DMS79 treated with DMSO at 0.1 percent for 48 hours (cell line): ENCODE results near the gene BEX4.
"Not testable (repeated sequence)": the region's sequence is repeated elsewhere in the genome, so short reads cannot be mapped to it uniquely, and the experiment has no call there.

ENCODE experiments used
- DNase-seq: peaks from one replicate; lab custom pipeline; 2025; lab: John Stamatoyannopoulos, UW

Gene BEX4, protein sequence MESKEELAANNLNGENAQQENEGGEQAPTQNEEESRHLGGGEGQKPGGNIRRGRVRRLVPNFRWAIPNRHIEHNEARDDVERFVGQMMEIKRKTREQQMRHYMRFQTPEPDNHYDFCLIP

DNA sequence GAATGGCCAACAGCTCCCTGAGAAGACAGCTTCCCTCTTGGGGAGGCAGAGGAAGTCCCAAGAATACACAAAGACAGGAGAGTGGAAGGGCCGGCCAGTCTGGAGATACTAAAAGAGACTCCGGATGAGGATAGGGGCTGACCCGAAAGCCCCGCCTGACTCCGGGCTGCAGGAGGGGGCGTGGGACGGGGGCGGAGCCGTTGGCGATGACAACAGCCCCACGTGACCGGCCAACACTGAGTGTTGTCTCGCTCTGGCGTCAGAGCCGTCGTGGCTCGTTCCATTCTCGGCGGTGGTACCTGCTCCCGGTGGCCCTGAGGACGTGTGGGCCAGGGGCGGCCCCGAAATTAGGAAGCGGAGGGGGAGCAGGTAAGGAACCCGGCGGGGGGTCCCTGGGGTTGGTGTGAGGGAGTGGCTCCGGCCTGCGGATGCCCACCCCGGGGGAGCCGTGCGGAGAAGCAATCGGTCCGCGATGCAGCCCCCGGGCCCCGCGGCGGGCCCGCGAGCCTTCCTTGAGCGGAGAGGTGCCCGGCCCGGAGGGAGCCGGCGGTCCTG is at the start of gene BEX4:
BEX4 (plus strand) TSS at position 239 of the 555 bp plus-strand sequence. CDS start 1,046 bp downstream, outside the sequence.
- peak; percentile 79 for DNase-seq

DNA sequence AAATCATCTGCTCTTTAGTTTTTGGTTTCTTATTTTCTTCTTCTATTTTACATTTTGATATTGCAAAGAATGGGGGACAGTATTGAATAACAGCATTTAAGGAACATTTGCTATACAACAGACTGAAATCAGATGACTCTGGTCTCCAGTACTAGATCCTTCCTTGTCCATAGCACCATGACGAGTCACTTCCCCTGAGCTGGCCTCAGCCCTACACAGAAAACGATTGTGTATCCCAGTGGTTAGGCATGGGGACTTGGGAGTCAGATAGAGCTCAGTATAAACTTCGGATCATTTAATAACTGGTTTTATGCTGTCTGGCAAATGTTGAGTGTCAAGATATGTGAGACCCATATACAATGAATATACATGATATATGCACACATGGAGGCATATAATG is 44.7 kb upstream of the BEX4 start:
- DNase-seq, result no peak

DNA sequence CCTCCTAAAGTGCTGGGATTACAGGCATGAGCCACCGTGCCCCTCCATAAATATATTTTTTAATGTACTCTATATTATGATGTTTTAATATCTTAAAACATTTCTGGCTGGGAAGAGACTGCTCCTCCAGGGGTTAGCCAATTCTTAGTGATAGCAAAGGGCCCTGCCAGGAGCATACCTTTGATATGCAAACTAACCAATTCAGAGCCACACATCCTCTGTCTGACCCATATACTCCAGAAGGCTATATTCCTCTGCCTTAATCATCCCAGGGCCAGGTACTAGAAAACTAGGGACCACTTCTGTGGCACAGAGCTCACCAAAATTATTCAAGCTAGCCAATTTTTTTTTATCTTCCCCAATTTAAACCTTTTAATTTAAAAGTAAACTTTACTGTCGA is 43.6 kb upstream of the BEX4 start:
- no peak for DNase-seq

DNA sequence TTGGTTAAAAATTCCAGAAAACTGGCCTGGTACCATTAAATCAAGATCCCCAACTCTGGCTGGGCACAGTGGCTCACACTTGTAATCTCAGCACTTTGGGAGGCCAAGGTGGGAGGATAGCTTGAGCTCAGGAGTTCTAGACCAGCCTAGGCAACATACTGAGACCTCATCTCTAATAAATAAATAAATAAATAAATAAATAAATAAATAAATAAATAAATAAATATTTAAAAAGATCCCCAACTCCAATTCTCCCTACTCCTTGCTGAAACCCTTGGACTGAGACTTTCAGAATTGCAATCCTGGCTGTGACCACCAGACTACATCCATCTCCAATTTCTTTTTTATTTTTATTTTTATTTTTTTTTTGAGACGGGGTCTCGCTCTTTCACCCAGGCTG is 39.7 kb upstream of the BEX4 start:
- DNase-seq, result not testable (repeated sequence)

DNA sequence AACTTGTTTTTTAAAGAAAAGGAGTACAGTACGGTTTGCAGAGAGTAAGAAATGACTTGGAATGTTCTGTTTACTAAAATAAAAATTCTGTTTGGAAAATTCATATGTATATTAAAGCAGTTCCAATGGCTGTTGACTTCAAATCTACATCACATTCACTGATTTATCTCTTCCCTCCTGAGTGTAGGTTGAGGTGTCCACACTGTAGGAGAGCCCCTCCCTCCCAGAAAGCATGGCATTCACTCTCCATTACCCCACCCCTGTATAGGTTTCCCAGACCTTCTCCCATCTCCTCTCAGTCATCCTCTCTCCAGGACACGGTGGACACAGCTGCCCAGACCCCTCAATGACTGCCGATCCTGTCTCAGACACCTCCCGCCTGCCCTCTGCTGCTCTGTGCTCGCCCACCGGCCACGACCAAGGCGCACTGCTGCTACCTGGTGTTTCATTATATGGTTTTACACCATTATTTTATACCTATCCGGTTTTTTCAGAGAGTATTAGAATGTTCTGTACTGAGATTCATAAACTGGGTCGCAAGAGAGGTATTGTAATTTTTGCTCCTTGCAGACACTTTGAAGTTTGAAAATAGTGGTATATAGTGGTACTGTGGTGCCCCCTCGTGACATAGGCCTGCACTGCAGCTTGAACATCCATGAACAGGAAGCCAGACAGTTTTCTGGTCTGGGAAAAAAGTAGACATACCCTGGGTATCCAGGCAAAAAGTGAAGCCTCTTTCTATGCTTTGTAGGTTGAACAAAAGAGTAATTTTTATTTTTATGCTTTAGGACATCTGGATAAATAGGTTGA is 38.8 kb upstream of the BEX4 start:
- peak; percentile 76 for DNase-seq

DNA sequence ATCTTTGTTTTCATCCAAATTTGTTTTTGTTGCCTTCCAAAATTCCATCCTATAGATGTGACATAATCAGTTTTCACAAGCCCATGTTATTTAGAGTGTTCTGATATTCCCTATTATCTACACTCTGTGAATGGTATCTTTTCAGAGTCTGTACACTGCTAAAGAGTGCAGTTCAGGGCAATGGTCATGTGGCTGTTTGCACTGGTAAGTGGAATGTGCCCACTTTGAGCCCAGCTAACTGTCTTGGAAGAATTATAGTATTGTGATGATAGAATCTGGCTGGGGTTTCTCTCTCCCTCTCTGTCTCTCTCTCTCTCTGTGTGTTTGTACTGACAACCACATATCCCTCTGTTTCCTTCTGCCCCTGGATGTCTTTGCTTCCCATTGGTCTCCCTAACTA is 37.4 kb upstream of the BEX4 start:
- DNase-seq, result no peak

DNA sequence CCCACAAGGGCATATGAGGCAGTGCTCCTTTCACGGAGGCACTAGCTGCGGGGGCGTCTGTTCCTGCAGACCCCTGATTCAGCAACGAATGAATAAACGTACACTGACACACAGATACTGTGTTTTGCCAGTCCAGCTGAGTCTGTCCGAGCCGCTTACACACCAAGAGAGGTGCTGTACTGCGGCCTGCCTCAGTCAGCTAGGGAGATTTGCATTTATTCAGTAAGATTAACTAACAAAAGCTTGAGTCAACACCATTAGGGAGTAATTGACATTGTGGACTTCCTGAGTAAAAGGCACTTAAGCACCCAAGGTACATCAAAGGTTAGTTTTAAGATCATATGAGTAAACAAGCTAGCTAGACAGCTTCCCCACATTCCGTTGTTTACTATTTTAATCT is 31.0 kb upstream of the BEX4 start:
- peak; percentile 23 for DNase-seq

DNA sequence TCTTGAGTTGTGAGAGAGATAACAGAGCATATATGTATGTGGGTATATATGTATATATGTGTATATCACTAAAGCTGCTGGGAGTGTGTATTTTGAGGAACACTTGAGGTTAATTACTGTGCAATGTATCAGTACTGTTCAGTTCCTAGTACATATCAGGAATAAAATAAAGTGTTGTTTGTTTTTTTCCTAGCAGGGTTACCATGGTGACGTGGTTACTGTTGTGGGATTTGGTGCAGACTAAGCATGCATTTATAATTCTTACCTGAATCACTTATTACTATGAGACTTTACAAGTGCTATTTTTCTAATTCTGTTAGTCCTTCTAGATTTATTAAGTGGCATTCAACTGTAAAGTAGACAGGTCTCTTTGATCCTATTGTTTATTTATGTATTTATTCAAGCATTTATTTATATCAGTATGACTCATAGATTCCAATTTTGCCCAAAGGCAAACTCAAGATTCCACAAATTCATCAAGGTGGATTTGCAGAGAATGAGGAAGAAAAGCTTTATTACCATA is 26.9 kb upstream of the BEX4 start:
- DNase-seq, result peak; percentile 76

DNA sequence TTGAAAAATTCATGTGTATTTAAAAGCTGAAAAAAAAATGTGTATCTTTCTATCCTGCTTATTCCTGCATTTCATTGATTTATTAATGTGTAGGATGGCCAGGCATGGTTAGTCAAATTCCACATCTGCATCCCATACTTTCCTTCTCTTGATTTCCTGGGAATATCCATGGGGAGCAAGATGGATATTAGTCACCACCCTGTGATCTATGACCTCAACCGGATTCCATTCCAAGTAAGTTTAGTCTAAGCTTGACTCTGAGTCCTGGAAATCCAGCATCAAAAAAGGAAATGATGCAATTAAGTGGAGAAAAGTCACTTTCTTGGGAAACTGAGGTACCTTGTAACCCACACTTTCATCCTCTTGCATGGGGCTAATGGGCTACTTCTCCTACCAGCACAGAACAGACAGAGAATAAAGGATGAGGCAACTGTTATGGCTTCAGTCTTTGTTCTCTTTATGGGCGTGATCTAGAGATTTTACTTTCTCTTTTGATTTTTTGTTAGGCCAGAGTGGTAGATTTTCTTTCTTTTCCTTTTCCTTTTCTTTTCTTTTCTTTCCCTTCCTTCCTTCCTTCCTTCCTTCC is 17.1 kb upstream of the BEX4 start:
- DNase-seq, result no peak

DNA sequence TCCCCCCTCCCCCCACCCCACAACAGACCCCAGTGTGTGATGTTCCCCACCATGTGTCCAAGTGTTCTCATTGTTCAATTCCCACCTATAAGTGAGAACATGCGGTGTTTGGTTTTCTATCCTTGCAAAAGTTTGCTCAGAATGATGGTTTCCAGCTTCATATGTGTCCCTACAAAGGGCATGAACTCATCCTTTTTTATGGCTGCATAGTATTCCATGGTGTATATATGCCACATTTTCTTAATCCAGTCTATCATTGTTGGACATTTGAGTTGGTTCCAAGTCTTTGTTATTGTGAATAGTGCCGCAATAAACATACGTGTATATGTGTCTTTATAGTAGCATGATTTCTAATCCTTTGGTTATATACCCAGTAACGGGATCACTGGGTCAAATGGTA is 16.2 kb upstream of the BEX4 start:
- not testable (repeated sequence) for DNase-seq

DNA sequence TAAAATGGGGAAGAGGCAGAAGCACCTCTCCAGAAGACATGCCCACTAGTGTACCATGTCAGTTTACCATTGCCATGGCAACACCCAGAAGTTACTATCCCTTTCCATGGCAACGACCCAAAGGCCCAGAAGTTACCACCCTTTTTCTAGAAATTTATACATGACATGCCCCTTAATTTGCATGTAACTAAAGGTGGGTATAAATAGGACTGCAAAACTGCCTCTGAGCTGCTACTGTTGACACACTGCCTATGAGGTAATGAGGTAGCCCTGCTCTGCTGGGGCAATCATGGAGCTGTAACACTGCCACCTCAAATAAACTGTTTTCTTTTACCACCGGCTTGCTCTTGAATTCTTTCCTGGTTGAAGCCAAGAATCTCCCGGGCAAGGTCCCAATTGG is 13.9 kb upstream of the BEX4 start:
- DNase-seq, result no peak

DNA sequence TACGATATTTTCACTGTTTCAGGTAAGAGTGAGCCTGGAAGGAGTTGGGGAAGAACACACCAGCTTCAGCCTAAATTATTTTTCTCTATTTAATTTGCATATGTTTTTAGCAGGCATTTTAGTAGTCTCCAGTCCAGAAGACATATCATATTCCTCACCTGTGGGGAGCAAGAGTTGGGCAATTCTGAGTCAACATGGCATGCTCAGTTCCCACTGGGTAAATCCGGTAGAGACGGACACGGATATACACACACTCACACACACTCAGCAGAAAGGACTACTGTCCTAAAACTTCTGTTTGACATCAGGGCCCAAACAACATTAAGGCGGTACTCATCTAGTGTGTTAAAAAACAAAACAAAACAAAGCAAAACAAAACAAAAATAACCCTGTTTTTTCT is 4.9 kb upstream of the BEX4 start:
- DNase-seq, result no peak

DNA sequence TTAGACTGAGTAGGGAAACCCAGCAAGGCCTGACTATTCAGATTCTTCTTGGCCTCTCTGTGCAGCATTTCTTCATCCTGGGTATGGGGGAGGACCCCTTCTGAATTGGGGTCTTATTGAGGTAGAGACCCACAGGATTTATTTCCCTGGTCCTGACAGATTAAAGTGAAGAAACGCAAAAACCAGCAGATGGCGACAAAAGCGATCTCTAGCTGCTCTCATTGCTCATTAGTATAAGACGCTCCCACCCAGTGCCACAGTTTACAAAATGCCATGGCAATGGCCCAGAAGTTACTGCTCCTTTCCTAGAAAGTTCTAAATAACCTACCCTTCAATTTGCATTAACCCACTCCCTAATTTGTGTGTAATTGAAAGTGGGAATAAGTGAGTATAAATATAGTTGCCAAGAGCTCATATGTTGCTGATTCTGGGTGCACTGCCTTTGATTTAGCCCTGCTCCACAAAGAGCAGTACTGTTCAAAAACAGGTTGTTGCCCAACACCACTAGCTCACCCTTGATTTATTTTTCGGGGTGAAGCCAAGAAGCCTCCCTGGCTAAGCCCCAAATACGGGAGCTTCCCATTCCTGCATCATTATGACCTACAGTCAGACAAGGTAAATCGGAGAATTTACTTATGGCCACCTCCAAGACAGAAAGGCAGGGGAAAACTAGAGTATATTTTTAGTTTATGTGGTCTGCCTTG is 3.7 kb upstream of the BEX4 start:
- DNase-seq, result peak; percentile 31

DNA sequence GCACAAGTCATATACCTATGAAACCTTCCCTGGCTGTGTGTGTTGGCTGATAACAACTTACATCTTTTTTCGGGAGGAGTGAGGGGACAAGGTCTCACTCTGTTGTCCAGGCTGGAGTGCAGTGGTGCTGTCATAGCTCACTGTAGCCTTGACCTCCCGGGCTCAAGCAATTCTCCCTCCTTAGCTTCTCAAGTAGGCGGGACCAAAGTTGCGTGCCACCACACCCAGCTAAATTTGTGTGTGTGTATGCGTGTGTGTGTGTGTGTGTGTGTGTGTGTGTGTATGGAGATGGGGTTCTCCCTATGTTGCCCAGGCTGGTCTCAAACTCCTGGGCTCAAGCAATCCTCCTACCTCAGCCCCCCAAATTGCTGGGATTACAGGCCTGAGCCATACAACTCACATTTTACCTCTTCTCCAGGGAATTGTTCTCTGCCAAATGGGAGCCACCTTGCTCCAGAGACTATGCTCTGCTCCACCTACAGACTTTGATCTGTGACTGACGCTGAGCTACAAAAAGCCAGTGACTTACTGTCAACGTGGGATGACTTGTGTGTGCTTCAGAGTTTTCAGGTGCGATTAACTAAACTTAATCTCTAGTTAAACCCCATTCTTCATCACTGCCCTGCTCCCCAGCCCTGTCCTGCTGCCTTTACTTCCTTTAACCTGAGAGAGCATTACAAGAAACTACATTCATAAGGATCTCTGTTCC is 2.0 kb upstream of the BEX4 start:
- DNase-seq, result no peak

DNA sequence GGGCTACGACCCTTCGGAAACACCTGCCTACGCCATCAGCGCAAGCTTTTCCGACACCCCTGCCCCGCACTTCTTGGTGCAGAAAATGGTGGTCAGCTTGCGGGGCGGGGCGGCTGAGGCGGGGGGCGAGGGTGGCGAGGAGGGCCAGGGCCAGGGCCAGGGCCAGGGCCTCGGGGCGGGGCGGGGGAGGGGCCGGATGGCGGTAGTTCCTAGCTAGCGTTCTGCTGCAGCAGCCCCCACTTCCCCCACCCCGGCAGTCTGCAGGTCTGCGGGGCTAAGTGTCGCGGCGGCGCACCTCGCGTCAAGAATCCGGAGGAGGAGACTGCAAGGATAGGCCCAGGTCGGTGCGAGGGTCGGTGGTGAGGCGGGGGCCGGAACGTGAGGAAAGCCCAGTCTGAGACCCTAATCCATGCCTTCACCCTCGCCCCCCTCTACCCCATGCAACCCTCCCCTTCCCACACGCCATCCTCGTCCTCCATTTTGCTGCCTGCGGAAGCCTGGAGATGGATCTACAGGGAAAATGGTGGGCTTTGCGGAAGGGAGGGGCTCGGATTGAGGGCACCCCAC is 600 bp downstream of the BEX4 start:
- DNase-seq, result peak; percentile 78

DNA sequence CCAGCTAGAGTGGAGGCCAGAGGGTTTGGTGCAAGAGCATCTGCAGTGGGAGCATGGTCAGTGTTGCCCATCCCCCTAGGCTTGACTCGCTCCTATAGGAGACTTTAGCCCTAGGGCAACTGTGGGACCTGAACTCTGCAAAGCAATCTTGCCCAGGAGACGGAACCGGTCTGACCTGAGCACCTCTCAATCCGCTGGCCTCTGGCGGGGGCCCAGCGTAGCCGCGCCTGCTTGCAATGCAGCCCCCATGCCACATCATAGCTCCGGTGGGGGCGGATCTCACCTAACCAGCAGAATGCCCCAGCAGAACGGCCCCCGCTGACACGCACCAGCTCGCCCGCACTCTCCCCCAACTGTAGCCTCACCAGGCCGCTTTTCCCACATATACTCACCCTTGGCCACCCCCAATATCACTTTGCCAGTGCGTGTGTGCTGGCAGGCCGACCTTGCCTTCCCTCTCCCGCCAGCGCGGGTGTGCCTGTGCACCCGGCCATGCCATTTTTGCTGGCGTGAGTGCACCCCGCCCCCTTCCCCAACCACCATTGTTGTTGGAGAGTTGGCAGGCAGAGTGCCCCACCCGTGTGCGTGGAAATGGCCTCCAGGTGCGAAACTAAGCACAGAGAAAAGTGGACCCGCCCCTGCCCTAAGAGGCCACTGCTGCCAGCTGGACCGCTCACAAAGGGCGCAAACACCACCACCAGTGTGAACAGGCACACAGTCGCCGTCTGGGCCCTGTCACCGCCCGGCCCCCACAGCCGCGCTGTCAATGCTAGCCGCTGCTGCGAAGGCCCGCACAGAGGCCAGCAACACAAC is 5.8 kb downstream of the BEX4 start:
- DNase-seq, result no peak

DNA sequence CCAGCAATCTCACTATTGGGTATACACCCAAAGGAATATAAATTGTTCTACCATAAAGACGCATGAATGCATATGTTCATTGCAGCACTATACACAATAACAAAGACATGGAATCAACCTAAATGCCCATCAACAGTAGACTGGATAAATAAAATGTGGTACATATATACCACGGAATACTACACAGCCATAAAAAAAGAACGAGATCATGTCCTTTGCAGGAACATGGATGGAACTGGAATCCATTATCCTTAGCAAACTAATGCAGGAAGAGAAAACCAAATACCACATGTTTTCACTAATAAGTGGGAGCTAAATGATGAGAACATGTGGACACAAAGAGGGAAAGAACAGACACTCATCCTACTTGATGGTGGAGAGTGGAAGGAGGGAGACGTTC is 11.0 kb downstream of the BEX4 start:
- not testable (repeated sequence) for DNase-seq

DNA sequence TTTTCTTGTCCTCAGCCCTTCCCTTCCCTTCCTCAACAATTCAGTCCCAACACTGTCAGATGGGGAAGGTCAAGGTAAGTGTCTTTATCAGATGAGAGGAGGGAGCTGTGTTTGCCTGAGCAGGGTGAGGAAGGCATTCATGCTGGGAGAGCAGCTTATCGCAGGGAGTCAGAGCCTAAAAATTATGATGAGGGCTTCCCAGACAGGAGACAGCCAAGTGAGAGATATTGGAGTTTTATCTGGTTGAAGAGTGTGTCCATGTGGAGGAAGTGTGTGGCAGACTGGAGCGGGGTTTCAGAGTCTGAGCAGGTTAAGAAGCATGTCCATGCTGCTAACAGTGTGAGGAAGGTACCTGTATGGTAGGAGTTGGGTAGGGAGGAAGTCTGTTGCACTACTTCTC is 18.4 kb downstream of the BEX4 start:
- DNase-seq, result no peak

DNA sequence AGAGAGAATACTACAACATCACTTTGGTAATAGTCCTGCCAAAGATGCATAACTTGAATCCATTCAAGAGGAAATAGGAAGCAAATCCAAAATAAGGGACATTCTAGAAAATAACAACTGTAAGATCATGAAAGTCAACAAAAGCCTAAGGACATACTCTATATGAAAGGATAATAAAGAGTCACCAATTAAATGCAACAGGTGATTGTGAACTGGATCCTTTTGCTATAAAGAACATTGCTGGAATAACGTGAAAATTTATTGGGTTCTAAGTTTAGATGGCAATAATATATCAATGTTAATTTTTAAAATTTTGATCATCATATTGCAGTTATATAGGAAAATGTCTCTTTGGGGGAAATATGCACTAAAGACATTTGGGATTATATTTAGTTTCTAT is 20.0 kb downstream of the BEX4 start:
- DNase-seq, result no peak

DNA sequence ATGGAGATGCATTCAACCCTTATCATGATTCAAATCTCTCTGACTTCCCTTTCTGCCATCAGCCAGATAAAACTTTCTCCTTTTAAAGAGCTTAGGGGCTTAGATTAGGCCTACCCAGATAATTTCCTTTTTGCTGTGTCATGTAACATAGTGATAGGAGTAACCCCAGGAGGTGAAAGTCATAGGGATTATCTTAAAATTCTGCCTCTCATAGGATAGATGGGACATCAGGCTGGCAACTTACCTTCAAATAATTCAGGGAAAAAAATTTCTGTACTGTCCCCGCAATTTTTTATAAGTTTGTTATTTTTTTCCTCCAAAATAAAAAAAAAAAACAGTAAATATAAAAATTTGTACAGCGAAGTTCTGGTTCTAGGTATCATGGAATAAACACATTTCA is 20.7 kb downstream of the BEX4 start:
- DNase-seq, result not testable (repeated sequence)
